ENCODE data around the gene SERPINA5. TPM values are rescaled to one million over a fixed set of nuclear protein-coding genes. Genes with fewer than 3 reads are reported as not detected.

Gene SERPINA5
- total RNA-seq, 1 donor from 2014 or later, result 7.7 TPM

DNA sequence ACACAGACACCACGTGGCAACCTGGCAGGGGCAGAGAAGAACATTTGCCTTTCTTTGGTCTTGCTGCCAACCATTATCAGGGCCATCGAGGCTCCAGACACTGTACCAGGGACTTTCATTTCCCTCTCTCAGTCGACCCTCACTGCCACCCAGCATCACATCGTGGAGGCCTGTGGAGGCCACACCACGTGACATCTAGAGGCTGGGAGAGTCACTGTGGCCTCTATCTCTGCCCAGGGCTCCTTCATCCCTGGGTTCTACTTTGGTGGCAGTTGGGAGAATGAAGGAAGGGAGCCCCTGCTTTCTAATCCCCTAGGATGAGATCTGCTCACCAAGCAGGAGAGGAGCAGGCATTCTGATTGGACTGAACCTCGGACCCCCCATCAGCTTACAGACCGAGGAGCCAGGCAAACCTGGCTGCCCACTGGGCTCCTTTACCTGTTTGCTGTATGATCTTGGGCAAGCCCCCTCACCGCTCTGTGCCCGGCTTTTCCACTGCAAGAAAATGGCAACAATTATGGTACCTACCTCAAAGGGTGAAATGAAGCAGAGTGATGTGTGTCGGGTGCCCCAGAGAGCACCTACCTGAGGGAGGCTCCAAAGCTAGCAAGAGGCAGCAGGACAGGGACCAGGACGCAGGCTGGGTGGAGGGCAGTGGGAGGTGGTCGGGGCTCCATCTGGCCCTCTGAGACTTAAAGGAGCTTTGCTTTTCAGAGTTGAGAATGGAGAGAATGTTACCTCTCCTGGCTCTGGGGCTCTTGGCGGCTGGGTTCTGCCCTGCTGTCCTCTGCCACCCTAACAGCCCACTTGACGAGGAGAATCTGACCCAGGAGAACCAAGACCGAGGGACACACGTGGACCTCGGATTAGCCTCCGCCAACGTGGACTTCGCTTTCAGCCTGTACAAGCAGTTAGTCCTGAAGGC is 32.8 kb downstream of the SERPINA5 start:
- no peak for DNase-seq (ENCODE audit: extremely low spot score, unreplicated experiment)
- peaks cover 4% of the 10 kb centered on the region for H3K4me1 Mint-ChIP-seq (ENCODE audit: unreplicated experiment)
- TF ChIP-seq, protein P1, sequence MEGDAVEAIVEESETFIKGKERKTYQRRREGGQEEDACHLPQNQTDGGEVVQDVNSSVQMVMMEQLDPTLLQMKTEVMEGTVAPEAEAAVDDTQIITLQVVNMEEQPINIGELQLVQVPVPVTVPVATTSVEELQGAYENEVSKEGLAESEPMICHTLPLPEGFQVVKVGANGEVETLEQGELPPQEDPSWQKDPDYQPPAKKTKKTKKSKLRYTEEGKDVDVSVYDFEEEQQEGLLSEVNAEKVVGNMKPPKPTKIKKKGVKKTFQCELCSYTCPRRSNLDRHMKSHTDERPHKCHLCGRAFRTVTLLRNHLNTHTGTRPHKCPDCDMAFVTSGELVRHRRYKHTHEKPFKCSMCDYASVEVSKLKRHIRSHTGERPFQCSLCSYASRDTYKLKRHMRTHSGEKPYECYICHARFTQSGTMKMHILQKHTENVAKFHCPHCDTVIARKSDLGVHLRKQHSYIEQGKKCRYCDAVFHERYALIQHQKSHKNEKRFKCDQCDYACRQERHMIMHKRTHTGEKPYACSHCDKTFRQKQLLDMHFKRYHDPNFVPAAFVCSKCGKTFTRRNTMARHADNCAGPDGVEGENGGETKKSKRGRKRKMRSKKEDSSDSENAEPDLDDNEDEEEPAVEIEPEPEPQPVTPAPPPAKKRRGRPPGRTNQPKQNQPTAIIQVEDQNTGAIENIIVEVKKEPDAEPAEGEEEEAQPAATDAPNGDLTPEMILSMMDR (conservative IDR thresholded peaks at IDR 0.05), result no peak
- H3K27me3 Mint-ChIP-seq, result no peaks in the 10 kb centered on the region
- H3K4me3 Mint-ChIP-seq, result no peak overlapping the region
- peaks cover 5% of the 10 kb centered on the region for H3K9me3 Mint-ChIP-seq
- H3K36me3 Mint-ChIP-seq, result peaks cover 3% of the 10 kb centered on the region
- H3K27ac Mint-ChIP-seq, result no peak overlapping the region

DNA sequence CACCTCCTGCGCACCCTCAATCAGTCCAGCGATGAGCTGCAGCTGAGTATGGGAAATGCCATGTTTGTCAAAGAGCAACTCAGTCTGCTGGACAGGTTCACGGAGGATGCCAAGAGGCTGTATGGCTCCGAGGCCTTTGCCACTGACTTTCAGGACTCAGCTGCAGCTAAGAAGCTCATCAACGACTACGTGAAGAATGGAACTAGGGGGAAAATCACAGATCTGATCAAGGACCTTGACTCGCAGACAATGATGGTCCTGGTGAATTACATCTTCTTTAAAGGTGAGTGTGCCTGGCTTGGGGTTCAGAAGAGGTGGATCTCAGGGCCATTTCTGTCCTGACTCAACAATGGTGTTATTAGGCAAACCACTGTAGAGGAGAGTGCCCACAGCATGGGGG is 33.6 kb downstream of the SERPINA5 start:
- Mint-ChIP-seq H3K36me3 (peaks cover 3% of the 10 kb centered on the region), H3K4me1 (ENCODE audit: unreplicated experiment) (peaks cover 4% of the 10 kb centered on the region), H3K9me3 (peaks cover 5% of the 10 kb centered on the region), H3K27me3 (no peaks in the 10 kb centered on the region), H3K4me3 (no peak overlapping the region), H3K27ac (no peak overlapping the region)
- no peak for DNase-seq (ENCODE audit: extremely low spot score, unreplicated experiment)
- TF ChIP-seq, protein P1 (conservative IDR thresholded peaks at IDR 0.05), result no peak

DNA sequence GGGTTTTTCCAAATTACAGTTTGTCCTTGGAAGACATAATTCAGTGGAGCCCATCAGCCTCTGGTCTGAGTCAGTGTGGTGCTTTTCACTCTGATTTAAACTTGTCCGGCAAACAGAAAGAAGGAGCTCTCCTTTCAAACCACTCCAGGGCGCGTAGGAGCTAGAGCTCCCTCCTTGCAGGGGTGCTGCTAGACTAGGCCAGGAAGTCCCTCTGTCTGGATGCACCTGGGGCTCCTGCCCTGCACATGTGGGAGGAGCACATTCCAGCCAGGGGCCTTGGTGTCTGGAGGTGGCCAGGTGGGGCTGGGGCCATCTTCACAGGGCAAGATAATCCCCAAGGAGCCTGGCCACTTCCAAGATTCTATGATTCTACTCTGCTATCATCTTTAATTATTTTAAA is 34.0 kb downstream of the SERPINA5 start:
- Mint-ChIP-seq H3K36me3 (peaks cover 3% of the 10 kb centered on the region), H3K27ac (no peak overlapping the region), H3K4me1 (ENCODE audit: unreplicated experiment) (peaks cover 4% of the 10 kb centered on the region), H3K9me3 (peaks cover 5% of the 10 kb centered on the region), H3K27me3 (peaks cover 4% of the 10 kb centered on the region), H3K4me3 (no peak overlapping the region)
- DNase-seq (ENCODE audit: extremely low spot score, unreplicated experiment), result no peak
- TF ChIP-seq, protein P1 (conservative IDR thresholded peaks at IDR 0.05), result no peak

DNA sequence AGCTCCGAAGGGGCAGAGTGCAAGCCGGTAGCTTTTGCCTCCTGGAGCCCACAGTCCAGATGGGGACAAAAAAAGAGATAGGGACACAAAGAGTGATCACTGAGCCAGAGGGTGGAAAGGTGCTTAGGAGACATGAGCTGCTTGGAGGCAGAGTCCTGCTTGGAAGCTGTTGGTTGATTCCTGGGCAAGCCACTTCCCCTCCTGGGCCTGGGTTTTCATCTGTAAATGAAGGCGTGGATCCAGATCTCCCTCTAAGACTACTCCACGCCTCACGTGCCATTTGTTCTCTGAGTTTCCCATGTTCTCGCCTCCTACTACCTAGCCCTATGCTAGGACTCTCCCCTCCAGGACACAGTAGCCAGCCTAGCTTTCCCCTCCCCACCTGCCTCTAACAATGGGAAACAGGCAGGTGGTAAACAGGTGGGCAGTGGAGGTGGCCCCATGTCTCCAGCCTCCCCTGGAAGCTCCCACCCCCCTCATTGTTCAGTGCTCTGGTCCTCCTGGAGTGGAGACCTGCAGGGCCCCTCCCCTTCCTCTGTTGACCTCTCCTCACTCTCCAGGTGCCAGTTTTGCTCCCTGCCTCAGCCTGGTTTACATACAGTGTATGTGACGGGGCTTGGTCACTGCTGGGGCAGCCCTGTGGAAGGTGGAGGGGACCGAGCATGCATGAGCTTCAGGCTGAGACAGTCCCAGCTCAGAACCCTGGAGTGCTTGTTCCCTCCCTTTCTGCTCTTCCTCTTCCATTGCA is 34.8 kb downstream of the SERPINA5 start:
- Mint-ChIP-seq H3K4me3 (no peak overlapping the region), H3K4me1 (ENCODE audit: unreplicated experiment) (peaks cover 4% of the 10 kb centered on the region), H3K36me3 (peaks cover 3% of the 10 kb centered on the region), H3K9me3 (peaks cover 5% of the 10 kb centered on the region), H3K27ac (no peak overlapping the region), H3K27me3 (peaks cover 4% of the 10 kb centered on the region)
- TF ChIP-seq, protein P1 (conservative IDR thresholded peaks at IDR 0.05), result no peak
- DNase-seq (ENCODE audit: extremely low spot score, unreplicated experiment), result no peak

DNA sequence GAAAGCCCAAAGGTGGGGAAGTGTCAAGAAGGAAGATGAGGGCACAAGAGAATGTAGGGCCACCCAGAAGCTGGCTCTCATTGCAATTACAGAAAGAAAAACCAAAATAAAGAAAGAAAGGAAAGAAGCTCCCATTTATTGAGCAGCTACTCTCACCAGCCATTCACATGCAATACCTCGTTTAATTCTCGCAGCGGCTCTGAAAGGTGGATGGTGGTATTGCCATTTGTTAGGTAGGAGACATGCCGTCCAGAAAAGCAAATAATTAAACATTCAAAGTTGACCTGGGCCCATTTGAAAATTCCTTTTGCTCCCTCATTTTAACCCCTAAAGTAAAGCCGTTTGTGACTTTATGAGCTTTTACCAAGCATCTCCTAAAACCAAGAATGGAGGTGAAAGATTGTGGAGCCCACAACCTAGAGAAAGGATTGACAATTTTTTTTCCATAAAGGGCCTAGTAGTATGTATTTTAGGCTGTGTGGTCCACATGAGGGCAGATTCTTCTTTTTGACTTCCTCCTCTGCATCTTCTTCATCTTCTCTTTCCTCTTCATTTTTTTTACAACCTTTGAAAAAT is 36.2 kb downstream of the SERPINA5 start:
- H3K4me1 Mint-ChIP-seq (ENCODE audit: unreplicated experiment), result no peaks in the 10 kb centered on the region
- no peak overlapping the region for H3K4me3 Mint-ChIP-seq
- DNase-seq (ENCODE audit: extremely low spot score, unreplicated experiment), result no peak
- H3K27ac Mint-ChIP-seq, result no peak overlapping the region
- peaks cover 10% of the 10 kb centered on the region for H3K27me3 Mint-ChIP-seq
- peaks cover 5% of the 10 kb centered on the region for H3K9me3 Mint-ChIP-seq
- peaks cover 3% of the 10 kb centered on the region for H3K36me3 Mint-ChIP-seq
- TF ChIP-seq, protein P1 (conservative IDR thresholded peaks at IDR 0.05), result no peak

Data from type B pancreatic cell (in vitro differentiated cells).